Astrocyte (in vitro differentiated cells and primary cell): ENCODE measurements around the gene ULBP2. TPM values are rescaled to one million over a fixed set of nuclear protein-coding genes. Genes with fewer than 3 reads are reported as not detected.

ENCODE experiments used
- DNase-seq: peaks from one replicate; pipeline ENCODE4 v3.0.0-alpha.2; 2010; ENCODE audit warnings: low read depth
- FAIRE-seq: peaks from 2 replicates; lab custom pipeline; 2011; peaks lifted over from hg19 to GRCh38; lab: Jason Lieb, UNC
- H2AFZ ChIP-seq: 2 replicates; pipeline ENCODE4 v1.6.0; 2012; ENCODE audit warnings: low read depth, low read length, inconsistent platforms
- H3K27ac ChIP-seq: 2 replicates; pipeline ENCODE4 v1.5.1; 2011; ENCODE audit warnings: low read depth, low read length, inconsistent platforms
- H3K27me3 ChIP-seq: 2 replicates; pipeline ENCODE4 v1.6.0; 2011; ENCODE audit warnings: low read length, inconsistent platforms; ENCODE audit not compliant: insufficient read depth
- H3K36me3 ChIP-seq: 2 replicates; pipeline ENCODE4 v1.5.1; 2011; ENCODE audit warnings: low read length, inconsistent platforms; ENCODE audit not compliant: insufficient read depth
- H3K4me1 ChIP-seq: 2 replicates; pipeline ENCODE4 v1.5.1; 2011; ENCODE audit warnings: low read length, inconsistent platforms; ENCODE audit not compliant: insufficient read depth
- H3K4me2 ChIP-seq: 2 replicates; pipeline ENCODE4 v1.6.0; 2012; ENCODE audit warnings: low read length, inconsistent platforms
- H3K4me3 ChIP-seq: 2 replicates; pipeline ENCODE4 v1.5.1; 2011; ENCODE audit warnings: low read depth, mild to moderate bottlenecking, low read length, inconsistent platforms; ENCODE audit not compliant: insufficient read depth
- H3K79me2 ChIP-seq: 2 replicates; pipeline ENCODE4 v1.6.0; 2012; ENCODE audit warnings: mild to moderate bottlenecking, low read length, inconsistent platforms; ENCODE audit not compliant: insufficient read depth
- H3K9ac ChIP-seq: 2 replicates; pipeline ENCODE4 v1.6.0; 2012; ENCODE audit warnings: mild to moderate bottlenecking, low read length, inconsistent platforms
- H3K9me3 ChIP-seq: 2 replicates; pipeline ENCODE4 v1.5.1; 2012; ENCODE audit warnings: low read depth, mild to moderate bottlenecking, low read length, inconsistent platforms; ENCODE audit not compliant: insufficient read depth
- H4K20me1 ChIP-seq: 2 replicates; pipeline ENCODE4 v1.6.0; 2012; ENCODE audit warnings: low read length, inconsistent platforms; ENCODE audit not compliant: insufficient read depth
- H3K27ac Mint-ChIP-seq: one replicate; pipeline ENCODE4 v1.8.0; 2021; ENCODE audit warnings: mild to moderate bottlenecking, mixed read lengths; ENCODE audit not compliant: unreplicated experiment
- H3K27me3 Mint-ChIP-seq: one replicate; pipeline ENCODE4 v1.8.0; 2021; ENCODE audit warnings: low read depth, mixed read lengths; ENCODE audit not compliant: unreplicated experiment
- H3K36me3 Mint-ChIP-seq: one replicate; pipeline ENCODE4 v1.8.0; 2021; ENCODE audit warnings: low read depth, mixed read lengths; ENCODE audit not compliant: unreplicated experiment
- H3K4me1 Mint-ChIP-seq: one replicate; pipeline ENCODE4 v1.8.0; 2021; ENCODE audit warnings: low read depth, mixed read lengths; ENCODE audit not compliant: unreplicated experiment
- H3K4me3 Mint-ChIP-seq: one replicate; pipeline ENCODE4 v1.8.0; 2021; ENCODE audit warnings: mild to moderate bottlenecking, moderate library complexity, mixed read lengths; ENCODE audit not compliant: unreplicated experiment
- H3K9me3 Mint-ChIP-seq: one replicate; pipeline ENCODE4 v1.8.0; 2021; ENCODE audit warnings: mild to moderate bottlenecking, mixed read lengths; ENCODE audit not compliant: unreplicated experiment
- EZH2 ChIP-seq: IDR thresholded peaks from 2 replicates; pipeline ENCODE4 v1.6.1; 2012; ENCODE audit warnings: mild to moderate bottlenecking, low read length, inconsistent platforms; ENCODE audit not compliant: insufficient read depth
- total RNA-seq: library from RNA; stranded (reverse); gene quantifications from 2 replicates; pipeline ENCODE4 v1.2.1, GENCODE V29; 2021
- TF ChIP-seq, protein P1 (sequence below): IDR thresholded peaks from 2 replicates; pipeline ENCODE4 v1.5.1; 2011; ENCODE audit warnings: low read depth, mild to moderate bottlenecking, inconsistent platforms, low read length, moderate library complexity; ENCODE audit not compliant: insufficient read depth

Gene ULBP2
- total RNA-seq, 1 donor from 2014 or later, result 7.3 TPM

DNA sequence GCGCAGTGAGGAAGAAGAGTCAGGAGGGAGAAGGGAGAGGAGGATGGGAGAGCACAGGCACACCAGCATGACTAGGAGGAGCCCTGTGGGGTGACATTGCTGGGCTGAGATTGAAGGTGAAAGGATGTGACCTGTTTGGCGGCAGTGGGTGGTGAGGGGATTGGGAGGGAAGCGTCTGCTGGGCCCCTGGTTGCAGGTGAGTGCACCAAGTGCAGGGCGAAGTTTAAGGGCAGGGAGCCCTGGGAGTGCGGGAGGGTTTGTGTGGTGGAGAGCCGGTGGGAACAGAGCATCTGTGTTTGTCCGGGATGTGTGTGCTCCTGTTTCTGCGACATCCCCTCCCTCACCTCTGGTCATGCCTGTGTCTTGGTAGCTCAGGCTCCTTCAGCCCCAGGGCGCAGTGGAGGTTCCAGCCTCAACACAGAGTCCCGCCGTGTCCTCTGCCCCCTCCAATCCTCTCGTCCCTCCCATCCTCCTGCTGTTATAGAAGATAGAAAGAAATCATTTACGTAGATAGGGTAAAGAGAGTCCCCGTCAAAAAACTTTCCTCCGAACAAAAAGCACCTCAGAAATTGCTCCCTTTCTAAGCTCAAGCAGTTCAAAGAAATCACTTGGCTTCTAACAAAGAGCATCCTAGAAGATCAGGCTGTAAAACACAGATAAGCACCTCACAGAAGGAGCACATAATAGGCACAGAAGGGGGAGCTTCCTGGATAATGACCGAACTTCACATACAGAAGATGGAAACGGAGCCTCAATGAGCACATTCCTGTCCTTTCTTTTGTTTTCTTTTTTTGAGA lies 46.9 kb downstream of the ULBP2 start:
- Histone ChIP-seq H2AFZ (no peak overlapping the region), H3K27ac (no peak overlapping the region), H3K4me2 (no peak overlapping the region), H3K4me3 (no peak overlapping the region), H3K79me2 (no peaks in the 10 kb centered on the region), H3K4me1 (peaks cover 9% of the 10 kb centered on the region), H3K9ac (no peak overlapping the region), H4K20me1 (peaks cover 6% of the 10 kb centered on the region), H3K9me3 (peaks cover 18% of the 10 kb centered on the region), H3K27me3 (peaks cover 83% of the 10 kb centered on the region), H3K36me3 (no peaks in the 10 kb centered on the region)
- no peak for DNase-seq
- H3K27ac Mint-ChIP-seq, result peak overlapping the region; percentile 41
- TF ChIP-seq EZH2, result peak; percentile 31
- TF ChIP-seq, protein P1, sequence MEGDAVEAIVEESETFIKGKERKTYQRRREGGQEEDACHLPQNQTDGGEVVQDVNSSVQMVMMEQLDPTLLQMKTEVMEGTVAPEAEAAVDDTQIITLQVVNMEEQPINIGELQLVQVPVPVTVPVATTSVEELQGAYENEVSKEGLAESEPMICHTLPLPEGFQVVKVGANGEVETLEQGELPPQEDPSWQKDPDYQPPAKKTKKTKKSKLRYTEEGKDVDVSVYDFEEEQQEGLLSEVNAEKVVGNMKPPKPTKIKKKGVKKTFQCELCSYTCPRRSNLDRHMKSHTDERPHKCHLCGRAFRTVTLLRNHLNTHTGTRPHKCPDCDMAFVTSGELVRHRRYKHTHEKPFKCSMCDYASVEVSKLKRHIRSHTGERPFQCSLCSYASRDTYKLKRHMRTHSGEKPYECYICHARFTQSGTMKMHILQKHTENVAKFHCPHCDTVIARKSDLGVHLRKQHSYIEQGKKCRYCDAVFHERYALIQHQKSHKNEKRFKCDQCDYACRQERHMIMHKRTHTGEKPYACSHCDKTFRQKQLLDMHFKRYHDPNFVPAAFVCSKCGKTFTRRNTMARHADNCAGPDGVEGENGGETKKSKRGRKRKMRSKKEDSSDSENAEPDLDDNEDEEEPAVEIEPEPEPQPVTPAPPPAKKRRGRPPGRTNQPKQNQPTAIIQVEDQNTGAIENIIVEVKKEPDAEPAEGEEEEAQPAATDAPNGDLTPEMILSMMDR, result no peak
- H3K4me1 Mint-ChIP-seq, result peaks cover 5% of the 10 kb centered on the region
- no peak for FAIRE-seq
- no peak overlapping the region for H3K4me3 Mint-ChIP-seq
- H3K9me3 Mint-ChIP-seq, result peaks cover 31% of the 10 kb centered on the region
- peaks cover 93% of the 10 kb centered on the region for H3K27me3 Mint-ChIP-seq
- peaks cover 5% of the 10 kb centered on the region for H3K36me3 Mint-ChIP-seq

DNA sequence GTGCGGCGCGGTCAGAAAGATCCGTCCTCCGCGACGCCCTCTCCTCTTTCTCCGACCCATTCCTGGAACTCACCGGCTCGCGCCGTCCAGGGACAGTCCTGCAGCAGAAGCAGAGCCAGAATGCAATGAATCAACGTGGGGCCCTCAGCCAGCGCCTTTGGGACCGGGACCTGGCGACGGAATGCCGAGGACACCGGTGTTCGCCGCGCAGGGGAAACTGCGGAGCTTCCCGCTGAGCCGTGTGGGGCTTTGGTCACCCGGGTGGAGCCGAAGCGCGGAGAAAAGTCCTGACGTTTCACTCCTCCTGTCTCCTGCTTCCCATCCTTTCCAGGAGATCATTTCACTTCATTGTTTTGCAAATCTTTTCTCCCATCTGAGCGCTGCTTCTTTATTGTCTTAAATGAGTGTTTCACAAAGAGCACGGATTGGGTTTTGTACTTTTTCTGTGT lies 48.4 kb downstream of the ULBP2 start:
- peak overlapping the region; percentile 74 for H3K4me2 ChIP-seq
- H3K36me3 ChIP-seq, result no peaks in the 10 kb centered on the region
- peaks cover 6% of the 10 kb centered on the region for H4K20me1 ChIP-seq
- peaks cover 5% of the 10 kb centered on the region for H3K4me1 Mint-ChIP-seq
- peak; percentile 81 for TF ChIP-seq EZH2
- TF ChIP-seq, protein P1, result no peak
- peaks cover 95% of the 10 kb centered on the region for H3K27me3 Mint-ChIP-seq
- no peaks in the 10 kb centered on the region for H3K79me2 ChIP-seq
- peaks cover 9% of the 10 kb centered on the region for H3K4me1 ChIP-seq
- peaks cover 18% of the 10 kb centered on the region for H3K9me3 ChIP-seq
- no peak overlapping the region for H3K27ac Mint-ChIP-seq
- H3K36me3 Mint-ChIP-seq, result peaks cover 5% of the 10 kb centered on the region
- no peak overlapping the region for H3K27ac ChIP-seq
- H3K4me3 Mint-ChIP-seq, result peak overlapping the region; percentile 72
- H3K4me3 ChIP-seq, result peak overlapping the region; percentile 21
- H3K9ac ChIP-seq, result no peak overlapping the region
- H2AFZ ChIP-seq, result peak overlapping the region; percentile 54
- FAIRE-seq (no peak), DNase-seq (no peak)
- H3K27me3 ChIP-seq, result peaks cover 88% of the 10 kb centered on the region
- H3K9me3 Mint-ChIP-seq, result peaks cover 35% of the 10 kb centered on the region
